ENCODE measurements around the gene FAM107B. TPM values are rescaled to one million over a fixed set of nuclear protein-coding genes. Genes with fewer than 3 reads are reported as not detected.

Gene FAM107B
- total and polyA plus RNA-seq, 2 experiments from 2014 or later: 3.4 to 5.2 TPM

- Histone ChIP-seq H3K4me2 (ENCODE audit: unreplicated experiment) (peak overlapping the region; percentile 22), H3K9me2 (ENCODE audit: insufficient read depth) (no peaks in the 10 kb centered on the region), H2AFZ (no peak overlapping the region), H3K36me3 (ENCODE audit: low read depth) (no peaks in the 10 kb centered on the region), H3K27me3 (replicated peaks; ENCODE audit: insufficient read depth) (peaks cover 8% of the 10 kb centered on the region; the same call in 1 of the 2 replicates), H3K9ac (no peak overlapping the region), H3K27ac (no peak overlapping the region), H3K9me3 (ENCODE audit: low read depth) (no peaks in the 10 kb centered on the region), H4K20me1 (ENCODE audit: insufficient read depth) (no peaks in the 10 kb centered on the region), H3K79me2 (ENCODE audit: insufficient read depth) (no peaks in the 10 kb centered on the region), H3K4me3 (no peak overlapping the region), H3F3A (ENCODE audit: insufficient read depth) (no peaks in the 10 kb centered on the region), H3K4me1 (ENCODE audit: insufficient read depth) (peaks cover 10% of the 10 kb centered on the region)
- TF ChIP-seq EZH2phosphoT487 (IDR thresholded peaks at IDR 0.05; ENCODE audit: insufficient read depth, low read depth) (no peak), EZH2 (IDR thresholded peaks at IDR 0.05; ENCODE audit: insufficient read depth, poor library complexity, severe bottlenecking) (no peak)
- 2 to 3% methylated on average over 6 of the region's 6 CpGs for WGBS, 2 experiments (ENCODE audit: low coverage in 1 of 2, low lambda C conversion rate in 2 of 2, missing lambda C conversion rate in 2 of 2)
- in situ Hi-C loops (cut with MboI): no loop called here
- DNase-seq: peak; percentile 95
Measured at GRCh38 chr10:14698111-14698828, 76.4 kb downstream of the FAM107B start.

- Histone ChIP-seq H3K27ac (no peak overlapping the region), H3F3A (ENCODE audit: insufficient read depth) (no peaks in the 10 kb centered on the region), H3K9ac (no peak overlapping the region), H4K20me1 (ENCODE audit: insufficient read depth) (no peaks in the 10 kb centered on the region), H3K79me2 (ENCODE audit: insufficient read depth) (no peaks in the 10 kb centered on the region), H3K4me3 (no peak overlapping the region), H3K4me1 (ENCODE audit: insufficient read depth) (peaks cover 10% of the 10 kb centered on the region), H3K36me3 (ENCODE audit: low read depth) (no peaks in the 10 kb centered on the region), H3K4me2 (ENCODE audit: unreplicated experiment) (no peak overlapping the region), H3K9me2 (ENCODE audit: insufficient read depth) (no peaks in the 10 kb centered on the region), H3K9me3 (ENCODE audit: low read depth) (no peaks in the 10 kb centered on the region), H3K27me3 (replicated peaks; ENCODE audit: insufficient read depth) (0 out of 2 replicates have a peak, but pooled peaks cover under 1% of the 10 kb centered on the region), H2AFZ (no peak overlapping the region)
- WGBS, 2 experiments (ENCODE audit: low coverage in 1 of 2, low lambda C conversion rate in 2 of 2, missing lambda C conversion rate in 2 of 2): 59% methylated on average over 5 of the region's 5 CpGs
- in situ Hi-C loops (cut with MboI): no loop called here
- no peak for DNase-seq
- no peak for TF ChIP-seq EZH2 (IDR thresholded peaks at IDR 0.05; ENCODE audit: insufficient read depth, poor library complexity, severe bottlenecking)
- no peak for TF ChIP-seq EZH2phosphoT487 (IDR thresholded peaks at IDR 0.05; ENCODE audit: insufficient read depth, low read depth)
Measured at GRCh38 chr10:14697281-14697680, 77.4 kb downstream of the FAM107B start.

- Histone ChIP-seq H3K27ac (no peak overlapping the region), H3K9ac (no peak overlapping the region)
- in situ Hi-C loops (cut with MboI): no loop called here
Measured at GRCh38 chr10:14696821-14697220, 77.9 kb downstream of the FAM107B start.

DNA sequence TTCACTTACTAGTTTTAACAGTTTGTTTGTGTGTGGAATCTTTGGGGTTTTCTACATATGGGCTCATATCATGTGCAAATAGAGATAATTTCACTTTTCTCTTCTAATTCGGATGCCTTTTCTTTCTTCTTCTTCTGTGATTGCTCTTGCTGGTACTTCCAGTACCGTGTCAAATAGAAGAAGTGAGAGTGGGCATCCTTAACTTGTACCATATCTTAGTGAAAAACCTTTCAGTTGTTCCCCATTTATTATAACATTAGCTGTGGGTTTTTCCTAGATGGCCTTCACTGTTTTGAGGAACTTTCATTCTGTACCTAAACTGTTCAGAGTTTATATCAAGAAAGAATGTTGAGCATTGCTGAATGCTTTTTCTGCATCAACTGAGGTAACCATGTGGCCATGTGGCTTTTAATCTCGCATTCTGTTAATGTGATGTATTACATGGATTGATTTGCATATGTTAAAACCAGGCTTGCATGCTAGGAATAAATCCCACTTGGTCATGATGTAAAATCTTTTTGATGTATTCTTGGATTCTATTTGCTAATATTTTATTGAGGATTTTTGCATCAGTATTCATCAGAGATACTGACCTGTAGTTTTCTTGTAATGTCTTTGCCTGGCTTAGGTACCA, 78.7 kb downstream of the FAM107B start:
- Histone ChIP-seq H3K4me1 (ENCODE audit: insufficient read depth) (peaks cover 10% of the 10 kb centered on the region), H4K20me1 (ENCODE audit: insufficient read depth) (no peaks in the 10 kb centered on the region), H3K9ac (no peak overlapping the region), H3F3A (ENCODE audit: insufficient read depth) (no peaks in the 10 kb centered on the region), H3K4me2 (ENCODE audit: unreplicated experiment) (no peak overlapping the region), H3K36me3 (ENCODE audit: low read depth) (no peaks in the 10 kb centered on the region), H3K79me2 (ENCODE audit: insufficient read depth) (no peaks in the 10 kb centered on the region), H3K9me2 (ENCODE audit: insufficient read depth) (no peaks in the 10 kb centered on the region), H2AFZ (no peak overlapping the region), H3K9me3 (ENCODE audit: low read depth) (no peaks in the 10 kb centered on the region), H3K27ac (no peak overlapping the region), H3K4me3 (no peak overlapping the region), H3K27me3 (replicated peaks; ENCODE audit: insufficient read depth) (no peaks in the 10 kb centered on the region)
- TF ChIP-seq EZH2phosphoT487 (IDR thresholded peaks at IDR 0.05; ENCODE audit: insufficient read depth, low read depth): no peak
- in situ Hi-C loops (cut with MboI): no loop called here
- WGBS, 2 experiments (ENCODE audit: low coverage in 1 of 2, low lambda C conversion rate in 2 of 2, missing lambda C conversion rate in 2 of 2): 87 to 88% methylated on average over 3 of the region's 3 CpGs
- no peak for DNase-seq

More at GRCh38 chr10:14696821-14697220, 77.9 kb downstream of the FAM107B start:
- H3K36me3 ChIP-seq (ENCODE audit: low read depth): no peaks in the 10 kb centered on the region
- H3K4me3 ChIP-seq: no peak overlapping the region
- no peaks in the 10 kb centered on the region for H3K9me2 ChIP-seq (ENCODE audit: insufficient read depth)
- H3F3A ChIP-seq (ENCODE audit: insufficient read depth): no peaks in the 10 kb centered on the region
- peaks cover 10% of the 10 kb centered on the region for H3K4me1 ChIP-seq (ENCODE audit: insufficient read depth)
- WGBS, 2 experiments (ENCODE audit: low coverage in 1 of 2, low lambda C conversion rate in 2 of 2, missing lambda C conversion rate in 2 of 2): 89 to 91% methylated on average over 5 of the region's 5 CpGs
- H3K27me3 ChIP-seq (replicated peaks; ENCODE audit: insufficient read depth): no peaks in the 10 kb centered on the region
- H3K4me2 ChIP-seq (ENCODE audit: unreplicated experiment): no peak overlapping the region
- TF ChIP-seq EZH2phosphoT487 (IDR thresholded peaks at IDR 0.05; ENCODE audit: insufficient read depth, low read depth) (no peak), EZH2 (IDR thresholded peaks at IDR 0.05; ENCODE audit: insufficient read depth, poor library complexity, severe bottlenecking) (no peak)
- DNase-seq: no peak
- H2AFZ ChIP-seq: no peak overlapping the region
- no peaks in the 10 kb centered on the region for H3K9me3 ChIP-seq (ENCODE audit: low read depth)
- no peaks in the 10 kb centered on the region for H3K79me2 ChIP-seq (ENCODE audit: insufficient read depth)
- H4K20me1 ChIP-seq (ENCODE audit: insufficient read depth): no peaks in the 10 kb centered on the region

Measured in GM23248 (cell line).